K562 (cell line): ENCODE results near the gene DBH. TPM values are rescaled to one million over a fixed set of nuclear protein-coding genes. Genes with fewer than 3 reads are reported as not detected.
A peak's percentile ranks its signal among the peaks of the same experiment; 100 is the strongest.

ENCODE experiments used
- ATAC-seq: fragments of 200-7000 bp; cut with Tn5 transposase; 3 replicates; pipeline ENCODE4 v1.9.1; 2020; ENCODE audit warnings: moderate library complexity
- BruUV-seq: library from RNA; stranded (reverse); fragments of 400-500 nt; replicated peaks from 2 replicates; lab custom pipeline; 2021; lab: Mats Ljungman, UMichigan
- CTCF ChIA-PET: fragments of 300-600 bp; formaldehyde crosslinking; extraction: SDS; loops from one replicate; lab custom pipeline; 2021; ENCODE audit warnings: low intra/inter-chr PET ratio; lab: Yijun Ruan, JAX
- POLR2A ChIA-PET: fragments of 300-600, 350-650 bp; sonication (Branson Sonifier 250); formaldehyde crosslinking; extraction: SDS; loops from one replicate; lab custom pipeline; 2021; ENCODE audit warnings: antibody characterized with exemption, inconsistent platforms; lab: Yijun Ruan, JAX
- DNase-seq, 4 experiments: peaks; one replicate each; pipeline versions ENCODE4 v3.0.0 to v3.0.0-alpha.2; 2011 to 2018; ENCODE audit warnings: low spot score in 3 of 4, mixed read lengths in 3 of 4; ENCODE audit errors: extremely low read depth in 1 of 4
- FAIRE-seq: peaks from 2 replicates; lab custom pipeline; 2011; peaks lifted over from hg19 to GRCh38; lab: Jason Lieb, UNC
- H2AFZ ChIP-seq: 2 replicates; pipeline ENCODE4 v1.6.0; 2011; ENCODE audit warnings: low read depth, low read length, control low read depth, inconsistent platforms
- H3K27ac ChIP-seq: fragments of 200-600 bp; 3 replicates; pipeline ENCODE4 v1.8.0; 2011; ENCODE audit warnings: low read depth, mild to moderate bottlenecking, control low read depth, inconsistent platforms, low read length, moderate library complexity, mixed read lengths; ENCODE audit errors: extremely low read depth
- H3K27me3 ChIP-seq, 2 experiments: fragments of 300-600 bp in 1 of 2; 2 replicates in 1 of 2; 3 replicates in 1 of 2; pipeline versions ENCODE4 v1.6.0 to v1.8.0; 2011; ENCODE audit warnings: inconsistent platforms in 2 of 2, low read length in 2 of 2, mild to moderate bottlenecking in 1 of 2, mixed read lengths in 1 of 2, moderate library complexity in 1 of 2; ENCODE audit not compliant: control insufficient read depth in 2 of 2, insufficient read depth in 2 of 2
- H3K36me3 ChIP-seq: fragments of 300-600 bp; 3 replicates; pipeline ENCODE4 v1.8.0; 2011; ENCODE audit warnings: mild to moderate bottlenecking, low read length, inconsistent platforms; ENCODE audit not compliant: control insufficient read depth, insufficient read depth
- H3K4me1 ChIP-seq, 2 experiments: fragments of 200-600 bp in 1 of 2; replicated peaks in 1 of 2; 2 replicates in 1 of 2; 3 replicates in 1 of 2; pipeline versions ENCODE4 v1.5.1 to v1.8.0; 2011; ENCODE audit warnings: inconsistent platforms in 2 of 2, low read length in 2 of 2, mild to moderate bottlenecking in 1 of 2, mixed read lengths in 1 of 2, moderate library complexity in 1 of 2; ENCODE audit not compliant: control insufficient read depth in 2 of 2, insufficient read depth in 2 of 2
- H3K4me2 ChIP-seq: 2 replicates; pipeline ENCODE4 v1.6.1; 2011; ENCODE audit warnings: low read length, control low read depth, inconsistent platforms, mixed read lengths; ENCODE audit not compliant: insufficient read depth
- H3K4me3 ChIP-seq: fragments of 200-600 bp; sonication (generic), shearing (Covaris generic); 2 replicates; pipeline ENCODE4 v1.5.1; 2016; ENCODE audit warnings: control low read depth, inconsistent platforms
- H3K79me2 ChIP-seq: fragments of 200-600 bp; 3 replicates; pipeline ENCODE4 v1.8.0; 2011; ENCODE audit warnings: low read length, inconsistent platforms; ENCODE audit not compliant: control insufficient read depth, insufficient read depth
- H3K9ac ChIP-seq, 2 experiments: 2 replicates each; pipeline versions ENCODE4 v1.6.0 to v1.6.1; 2011; ENCODE audit warnings: low read depth in 2 of 2, low read length in 2 of 2, control low read depth in 1 of 2, inconsistent platforms in 1 of 2, mild to moderate bottlenecking in 1 of 2, mixed read lengths in 1 of 2; ENCODE audit not compliant: insufficient read depth in 1 of 2
- H3K9me1 ChIP-seq: one replicate; pipeline ENCODE4 v1.6.0; 2011; ENCODE audit warnings: inconsistent platforms, mild to moderate bottlenecking, low read length, moderate library complexity; ENCODE audit not compliant: control insufficient read depth, insufficient read depth
- H3K9me3 ChIP-seq: replicated peaks from 2 replicates; pipeline ENCODE4 v1.5.1; 2011; ENCODE audit warnings: low read depth, low read length, inconsistent platforms; ENCODE audit not compliant: control insufficient read depth, insufficient read depth
- H4K20me1 ChIP-seq: replicated peaks from 2 replicates; pipeline ENCODE4 v1.6.1; 2011; ENCODE audit warnings: low read length, inconsistent platforms, mixed read lengths; ENCODE audit not compliant: control insufficient read depth, insufficient read depth
- MCM5 ChIP-seq: fragments of 450-650 bp; IDR thresholded peaks from 2 replicates; pipeline ENCODE4 v1.6.1; 2016; ENCODE audit warnings: low read depth
- NBN ChIP-seq: fragments of 450-650 bp; IDR thresholded peaks from 2 replicates; pipeline ENCODE4 v1.6.1; 2016; ENCODE audit warnings: low read depth, mild to moderate bottlenecking
- PCBP2 ChIP-seq: fragments of 200-400 bp; formaldehyde crosslinking; IDR thresholded peaks from 2 replicates; pipeline ENCODE4 v1.6.1; 2018; ENCODE audit warnings: low read length, low read depth, mild to moderate bottlenecking, moderate library complexity; ENCODE audit not compliant: poor library complexity, severe bottlenecking
- POLR2AphosphoS5 ChIP-seq: IDR thresholded peaks from 2 replicates; pipeline ENCODE4 v1.6.1; 2011; ENCODE audit warnings: mild to moderate bottlenecking, low read depth, low read length, moderate library complexity; ENCODE audit not compliant: control insufficient read depth, insufficient read depth
- RAD51 ChIP-seq: fragments of 450-650 bp; IDR thresholded peaks from 2 replicates; pipeline ENCODE4 v1.7.1; 2016; ENCODE audit warnings: low read depth, mild to moderate bottlenecking, borderline replicate concordance
- ZNF174 ChIP-seq: fragments of 250-450 bp; sonication (Bioruptor Pico); IDR thresholded peaks from 2 replicates; pipeline ENCODE4 v1.4.0; 2020; ENCODE audit warnings: mild to moderate bottlenecking
- ZNF263 ChIP-seq: sonication (generic); formaldehyde crosslinking; IDR thresholded peaks from 2 replicates; pipeline ENCODE4 v1.8.0; 2022; ENCODE audit warnings: mild to moderate bottlenecking, missing genetic modification reagents, borderline replicate concordance
- WGBS: fragments of 100-300 bp; shearing (Covaris generic); methylation state at CpG from one replicate; pipeline ENCODE4 v1.1.6; 2016; ENCODE audit warnings: low coverage, mixed read lengths; ENCODE audit not compliant: insufficient coverage; ENCODE audit errors: missing lambda C conversion rate; 5-methylcytosine and 5-hydroxymethylcytosine counted together
- in situ Hi-C: fragments of 300-500 bp; cut with MboI; formaldehyde crosslinking; loops from 4 replicates; pipeline ENCODE4 v1.15.0; 2018; ENCODE audit warnings: inconsistent platforms, mixed read lengths
- intact Hi-C: fragments of 100-400 bp; cut with micrococcal nuclease; formaldehyde crosslinking; loops from 2 replicates; pipeline ENCODE4 v1.14.2; 2022
- polyA plus RNA-seq, 8 experiments: library from polyadenylated mRNA; depleted of rRNA in 4 of 8; stranded (reverse) in 5 of 8; unstranded in 3 of 8; fragments of >200 nt; fragmentation: Nextera tagmentation in 2 of 8; fragmentation: Illumina TruSeq in 1 of 8; extraction: Ambion mirVana in 2 of 8; extraction: Trizol in 1 of 8; gene quantifications; 2 replicates each; pipeline versions ENCODE4 v1.2.1 to v1.2.3, GENCODE V29; 2011 to 2014; ENCODE audit warnings: inconsistent platforms in 1 of 8, missing spikeins in 1 of 8
- total RNA-seq, 7 experiments: library from RNA; depleted of rRNA in 6 of 7; stranded (reverse); fragments of >200 nt in 6 of 7; fragmentation: Illumina TruSeq in 2 of 7; extraction: Trizol in 2 of 7; gene quantifications; 2 replicates each; pipeline versions ENCODE4 v1.2.1 to v1.2.3, GENCODE V29; 2011 to 2021; ENCODE audit warnings: low replicate concordance in 1 of 7
- TF ChIP-seq, protein P1 (sequence below): IDR thresholded peaks from 3 replicates; pipeline ENCODE4 v1.6.1; 2011; ENCODE audit warnings: borderline replicate concordance, mild to moderate bottlenecking, moderate library complexity; ENCODE audit not compliant: insufficient read length; ENCODE audit errors: extremely low read depth

The DBH gene
- total and polyA plus RNA-seq, 9 of the 15 experiments (the other 6 are each of a cell fraction or from before 2014, with no cell fraction given) = not detected

DNA sequence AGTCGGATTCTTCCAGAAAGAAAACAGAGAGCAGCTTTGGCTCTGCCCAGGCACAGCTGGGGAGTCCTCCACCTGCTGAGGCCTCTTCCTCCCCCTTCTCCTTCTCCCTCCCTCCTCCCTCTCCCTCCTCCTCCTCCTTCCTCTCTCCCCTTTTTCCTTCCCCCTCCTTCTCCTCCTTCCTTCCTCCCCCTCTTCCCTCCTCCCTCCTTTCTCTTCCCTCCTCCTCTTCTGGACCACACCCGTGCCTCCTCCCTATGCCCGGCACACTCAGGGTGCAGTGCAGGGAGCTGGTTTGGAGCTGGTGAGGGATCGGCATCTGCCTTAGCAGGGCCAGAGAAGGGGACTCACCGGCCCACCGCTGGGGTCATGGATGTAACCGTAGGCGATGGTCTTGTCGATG, 30.2 kb downstream of the DBH start:
- Histone ChIP-seq H3K27ac (no peak overlapping the region), H3K36me3 (no peaks in the 10 kb centered on the region), H2AFZ (no peak overlapping the region), H3K9ac (no peak overlapping the region), H3K4me1 (no peaks in the 10 kb centered on the region; a peak in 1 of 5 replicates), H3K4me3 (no peak overlapping the region), H3K27me3 (peaks cover 6 to 65% of the 10 kb centered on the region in 2 experiments; a peak in 4 of 5 replicates), H3K4me2 (no peak overlapping the region), H3K9me3 (no peaks in the 10 kb centered on the region), H3K9me1 (no peaks in the 10 kb centered on the region), H3K79me2 (no peaks in the 10 kb centered on the region), H4K20me1 (peaks cover 4% of the 10 kb centered on the region; the same call in 1 of the 2 replicates)
- CTCF ChIA-PET = no interaction called here
- no peak for TF ChIP-seq ZNF174 (CRISPR knock-in tag)
- peak; percentile 88 for TF ChIP-seq ZNF263 (CRISPR knock-in tag)
- no peak for FAIRE-seq
- intact Hi-C loops (no loop called here), in situ Hi-C loops (no loop called here)
- no peak for ATAC-seq
- no peak for DNase-seq
- no TSS peak for BruUV-seq
- POLR2A ChIA-PET = interaction anchor here (0.6 to 0.7 kb wide), 2 partner anchors 47 to 144 kb away, joined by 3 to 4 read pairs; no protein-coding TSS in a partner anchor
- WGBS = 7% methylated on average over 7 of the region's 9 CpGs

DNA sequence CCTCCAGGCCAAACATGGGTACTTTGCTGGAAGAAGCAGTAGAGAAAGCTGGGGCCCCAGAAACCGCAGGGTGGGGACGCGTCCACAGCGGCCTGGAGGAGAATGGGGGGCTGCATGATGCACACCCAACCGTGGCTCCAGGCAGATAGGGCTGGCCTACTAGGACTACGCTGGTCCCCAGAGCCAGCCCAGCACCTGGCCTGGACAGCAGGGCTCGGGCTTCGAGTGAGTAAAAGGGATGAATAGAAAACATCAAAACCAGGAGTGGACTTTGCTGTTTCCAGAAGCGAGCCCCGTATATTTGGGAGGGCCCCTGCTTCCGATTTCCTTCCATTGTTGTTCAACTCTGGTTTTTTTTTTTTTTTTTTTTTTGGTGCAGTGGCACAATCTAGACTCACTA, 30.7 kb downstream of the DBH start:
- FAIRE-seq (no peak), ATAC-seq (no peak), DNase-seq (no peak)
- H3K9me3 ChIP-seq = no peaks in the 10 kb centered on the region
- POLR2A ChIA-PET = interaction anchor here (0.6 to 0.7 kb wide), 2 partner anchors 47 to 144 kb away, joined by 3 to 4 read pairs; no protein-coding TSS in a partner anchor
- no peak overlapping the region for H3K4me3 ChIP-seq
- TF ChIP-seq, protein P1, sequence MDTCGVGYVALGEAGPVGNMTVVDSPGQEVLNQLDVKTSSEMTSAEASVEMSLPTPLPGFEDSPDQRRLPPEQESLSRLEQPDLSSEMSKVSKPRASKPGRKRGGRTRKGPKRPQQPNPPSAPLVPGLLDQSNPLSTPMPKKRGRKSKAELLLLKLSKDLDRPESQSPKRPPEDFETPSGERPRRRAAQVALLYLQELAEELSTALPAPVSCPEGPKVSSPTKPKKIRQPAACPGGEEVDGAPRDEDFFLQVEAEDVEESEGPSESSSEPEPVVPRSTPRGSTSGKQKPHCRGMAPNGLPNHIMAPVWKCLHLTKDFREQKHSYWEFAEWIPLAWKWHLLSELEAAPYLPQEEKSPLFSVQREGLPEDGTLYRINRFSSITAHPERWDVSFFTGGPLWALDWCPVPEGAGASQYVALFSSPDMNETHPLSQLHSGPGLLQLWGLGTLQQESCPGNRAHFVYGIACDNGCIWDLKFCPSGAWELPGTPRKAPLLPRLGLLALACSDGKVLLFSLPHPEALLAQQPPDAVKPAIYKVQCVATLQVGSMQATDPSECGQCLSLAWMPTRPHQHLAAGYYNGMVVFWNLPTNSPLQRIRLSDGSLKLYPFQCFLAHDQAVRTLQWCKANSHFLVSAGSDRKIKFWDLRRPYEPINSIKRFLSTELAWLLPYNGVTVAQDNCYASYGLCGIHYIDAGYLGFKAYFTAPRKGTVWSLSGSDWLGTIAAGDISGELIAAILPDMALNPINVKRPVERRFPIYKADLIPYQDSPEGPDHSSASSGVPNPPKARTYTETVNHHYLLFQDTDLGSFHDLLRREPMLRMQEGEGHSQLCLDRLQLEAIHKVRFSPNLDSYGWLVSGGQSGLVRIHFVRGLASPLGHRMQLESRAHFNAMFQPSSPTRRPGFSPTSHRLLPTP = no peak
- no peak for TF ChIP-seq MCM5
- TF ChIP-seq PCBP2 = no peak
- TF ChIP-seq RAD51 = no peak
- no peak for TF ChIP-seq POLR2AphosphoS5
- no peak for TF ChIP-seq NBN
- 3% methylated on average over 10 of the region's 11 CpGs for WGBS
- H3K27me3 ChIP-seq = peaks cover 8 to 65% of the 10 kb centered on the region in 2 experiments; a peak in 4 of 5 replicates
- H3K27ac ChIP-seq = no peak overlapping the region
- in situ Hi-C loops = no loop called here
- H3K36me3 ChIP-seq = no peaks in the 10 kb centered on the region
- no peak overlapping the region for H3K4me2 ChIP-seq
- BruUV-seq = no TSS peak
- no peaks in the 10 kb centered on the region for H3K79me2 ChIP-seq
- CTCF ChIA-PET = no interaction called here
- intact Hi-C loops = no loop called here
- no peaks in the 10 kb centered on the region for H3K9me1 ChIP-seq
- no peaks in the 10 kb centered on the region; a peak in 1 of 5 replicates for H3K4me1 ChIP-seq
- H2AFZ ChIP-seq = no peak overlapping the region
- peaks cover 4% of the 10 kb centered on the region; the same call in 1 of the 2 replicates for H4K20me1 ChIP-seq
- no peak overlapping the region for H3K9ac ChIP-seq
